ENCODE results near the gene GALNT4.
A peak's percentile ranks its signal among the peaks of the same experiment; 100 is the strongest.

GALNT4 gene

DNA sequence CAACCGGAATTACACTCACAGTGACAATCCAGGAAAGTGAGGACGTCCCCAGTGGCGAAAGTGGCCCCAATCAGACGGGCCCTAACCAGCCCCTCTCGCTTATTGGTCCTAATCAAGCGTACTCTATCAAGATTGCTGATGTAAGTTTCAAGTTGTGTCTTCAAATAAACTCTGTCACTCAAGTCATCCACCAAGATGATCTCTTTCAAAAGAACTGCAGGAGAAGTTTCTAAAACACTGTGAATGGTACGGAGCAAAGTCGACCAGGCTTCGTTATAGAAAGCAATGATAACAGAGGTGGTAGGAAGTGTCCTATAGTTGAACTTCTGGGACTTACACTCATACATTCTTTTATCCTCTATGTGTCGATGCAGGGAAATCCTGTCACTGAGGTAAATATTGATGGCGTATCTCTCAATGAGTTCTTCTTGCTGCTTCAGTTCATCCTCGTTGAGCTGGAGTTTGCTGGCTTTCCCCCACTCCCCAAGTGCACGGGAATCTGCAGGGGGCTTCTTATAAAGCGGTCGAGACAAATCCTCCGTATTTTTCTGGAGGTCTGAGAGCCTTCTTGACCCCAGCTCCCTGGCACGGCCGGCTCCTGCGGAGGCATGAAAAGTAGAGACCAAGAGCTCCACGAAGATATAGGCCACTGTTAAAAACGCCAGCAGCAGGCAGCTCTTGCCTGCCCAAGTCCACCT is 604 bp downstream of the GALNT4 start:
- TF ChIP-seq, protein P1, sequence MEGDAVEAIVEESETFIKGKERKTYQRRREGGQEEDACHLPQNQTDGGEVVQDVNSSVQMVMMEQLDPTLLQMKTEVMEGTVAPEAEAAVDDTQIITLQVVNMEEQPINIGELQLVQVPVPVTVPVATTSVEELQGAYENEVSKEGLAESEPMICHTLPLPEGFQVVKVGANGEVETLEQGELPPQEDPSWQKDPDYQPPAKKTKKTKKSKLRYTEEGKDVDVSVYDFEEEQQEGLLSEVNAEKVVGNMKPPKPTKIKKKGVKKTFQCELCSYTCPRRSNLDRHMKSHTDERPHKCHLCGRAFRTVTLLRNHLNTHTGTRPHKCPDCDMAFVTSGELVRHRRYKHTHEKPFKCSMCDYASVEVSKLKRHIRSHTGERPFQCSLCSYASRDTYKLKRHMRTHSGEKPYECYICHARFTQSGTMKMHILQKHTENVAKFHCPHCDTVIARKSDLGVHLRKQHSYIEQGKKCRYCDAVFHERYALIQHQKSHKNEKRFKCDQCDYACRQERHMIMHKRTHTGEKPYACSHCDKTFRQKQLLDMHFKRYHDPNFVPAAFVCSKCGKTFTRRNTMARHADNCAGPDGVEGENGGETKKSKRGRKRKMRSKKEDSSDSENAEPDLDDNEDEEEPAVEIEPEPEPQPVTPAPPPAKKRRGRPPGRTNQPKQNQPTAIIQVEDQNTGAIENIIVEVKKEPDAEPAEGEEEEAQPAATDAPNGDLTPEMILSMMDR (IDR thresholded peaks at IDR 0.05; ENCODE audit: low read depth, low read length), result no peak
- DNase-seq (ENCODE audit: low read depth in 2 of 2), result peak in 1 of 2 donors; percentile 22
- H3K4me3 ChIP-seq (replicated peaks in 1 of 2; ENCODE audit: low read depth in 2 of 2, low read length in 2 of 2), result peak overlapping the region; percentile 88 to 98

DNA sequence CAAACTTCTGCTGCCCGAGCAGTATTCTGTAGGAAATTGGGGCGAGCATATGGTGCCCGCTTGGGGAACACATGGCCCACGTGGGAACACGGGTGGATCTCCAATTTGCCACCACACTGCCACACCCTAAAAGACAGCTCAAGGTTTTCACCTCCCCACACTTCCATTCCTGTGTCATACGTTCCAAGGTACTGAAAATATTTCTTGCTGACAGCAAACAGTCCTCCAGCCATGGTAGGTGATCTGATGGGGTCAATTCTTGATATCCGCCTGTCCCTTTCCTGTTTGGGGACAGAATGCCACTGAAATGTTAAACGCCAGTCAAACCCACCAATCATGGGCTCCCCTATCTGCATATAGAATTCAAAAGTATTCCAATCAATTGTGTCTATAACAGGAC is 1.2 kb downstream of the GALNT4 start:
- no peak for DNase-seq (ENCODE audit: low read depth in 2 of 2)
- peak overlapping the region; percentile 88 to 98 for H3K4me3 ChIP-seq (replicated peaks in 1 of 2; ENCODE audit: low read depth in 2 of 2, low read length in 2 of 2)
- TF ChIP-seq, protein P1 (IDR thresholded peaks at IDR 0.05; ENCODE audit: low read depth, low read length), result no peak

DNA sequence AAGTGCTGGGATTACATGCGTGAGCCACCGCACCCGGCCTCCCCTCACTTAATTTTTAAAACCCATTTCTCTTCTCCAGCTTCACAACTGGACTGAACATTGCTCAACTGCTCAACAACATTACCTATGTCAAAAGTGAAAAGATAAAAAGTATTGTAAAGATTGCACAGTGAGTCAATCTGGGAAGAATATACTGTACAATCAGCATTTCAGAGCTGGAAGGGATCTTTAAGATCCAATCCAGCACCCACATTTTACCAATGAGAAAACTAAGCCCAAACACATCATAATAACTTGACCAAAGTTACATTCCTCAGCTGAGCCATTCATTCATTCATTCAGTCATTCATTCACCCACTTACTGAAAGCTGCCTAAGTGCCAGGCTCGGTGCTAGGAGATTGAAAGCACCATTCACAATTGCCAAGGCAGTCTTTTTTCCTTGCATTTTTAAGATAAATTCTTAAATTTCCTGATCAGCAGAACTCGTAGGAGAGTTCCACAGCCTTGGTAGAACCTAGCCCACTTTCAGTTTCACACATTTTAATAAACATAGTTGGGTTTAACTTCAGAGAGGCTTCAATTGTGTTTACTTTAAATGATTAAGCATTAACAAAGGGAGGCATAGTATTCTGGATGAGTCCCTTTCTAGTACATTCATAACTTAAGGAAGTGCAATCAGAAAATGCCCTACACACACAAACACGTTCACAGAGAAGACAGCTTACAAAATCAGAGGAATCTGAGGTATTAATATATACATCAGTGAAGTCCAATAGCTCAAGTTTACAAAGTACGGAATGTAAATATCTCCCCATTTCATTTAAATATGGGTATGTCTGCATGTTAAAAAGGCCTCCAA is 3.0 kb downstream of the GALNT4 start:
- TF ChIP-seq, protein P1 (IDR thresholded peaks at IDR 0.05; ENCODE audit: low read depth, low read length), result no peak
- DNase-seq (ENCODE audit: low read depth in 2 of 2), result no peak
- H3K4me3 ChIP-seq (replicated peaks in 1 of 2; ENCODE audit: low read depth in 2 of 2, low read length in 2 of 2), result no peak overlapping the region

DNA sequence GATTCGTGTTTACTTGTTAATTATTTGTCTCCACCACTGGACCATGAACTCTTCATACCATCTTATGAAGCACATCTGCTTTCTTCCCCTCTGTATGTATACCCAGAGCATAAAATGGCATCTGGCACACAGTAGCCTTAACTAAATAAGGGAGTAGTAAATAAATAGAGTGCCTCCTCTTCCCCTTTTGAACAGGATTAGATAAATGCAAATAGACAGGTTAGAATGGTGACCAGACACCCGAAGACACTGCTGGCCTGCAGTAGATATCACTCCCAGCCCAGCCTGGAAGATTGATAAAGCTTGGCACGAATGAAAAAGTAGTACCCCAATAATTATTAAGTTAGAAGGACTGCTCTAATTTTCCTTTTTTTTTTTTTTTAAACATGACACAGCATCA is 6.9 kb downstream of the GALNT4 start:
- no peak overlapping the region for H3K4me3 ChIP-seq (replicated peaks in 1 of 2; ENCODE audit: low read depth in 2 of 2, low read length in 2 of 2)
- DNase-seq (ENCODE audit: low read depth in 2 of 2), result no peak
- TF ChIP-seq, protein P1 (IDR thresholded peaks at IDR 0.05; ENCODE audit: low read depth, low read length), result no peak

DNA sequence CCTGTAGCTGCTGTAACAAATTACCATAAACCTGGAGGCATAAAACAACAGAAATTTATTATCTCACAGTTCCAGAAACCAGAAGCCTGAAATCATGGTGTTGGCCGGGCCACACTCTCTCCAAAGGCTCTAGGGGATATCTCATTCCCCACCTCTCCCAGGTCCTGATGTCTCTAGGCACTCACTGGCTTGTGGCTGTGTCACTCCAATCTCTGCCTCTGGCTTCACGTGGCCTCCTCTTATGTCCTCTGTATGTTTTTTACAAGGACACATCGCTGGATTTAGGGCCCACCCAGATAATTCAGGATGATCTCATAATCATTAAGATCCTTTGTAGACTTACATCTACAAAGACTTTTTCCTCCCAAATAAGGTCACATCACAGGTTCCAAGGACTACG is 8.0 kb downstream of the GALNT4 start:
- no peak for DNase-seq (ENCODE audit: low read depth in 2 of 2)
- no peak overlapping the region for H3K4me3 ChIP-seq (replicated peaks in 1 of 2; ENCODE audit: low read depth in 2 of 2, low read length in 2 of 2)
- TF ChIP-seq, protein P1 (IDR thresholded peaks at IDR 0.05; ENCODE audit: low read depth, low read length), result no peak

DNA sequence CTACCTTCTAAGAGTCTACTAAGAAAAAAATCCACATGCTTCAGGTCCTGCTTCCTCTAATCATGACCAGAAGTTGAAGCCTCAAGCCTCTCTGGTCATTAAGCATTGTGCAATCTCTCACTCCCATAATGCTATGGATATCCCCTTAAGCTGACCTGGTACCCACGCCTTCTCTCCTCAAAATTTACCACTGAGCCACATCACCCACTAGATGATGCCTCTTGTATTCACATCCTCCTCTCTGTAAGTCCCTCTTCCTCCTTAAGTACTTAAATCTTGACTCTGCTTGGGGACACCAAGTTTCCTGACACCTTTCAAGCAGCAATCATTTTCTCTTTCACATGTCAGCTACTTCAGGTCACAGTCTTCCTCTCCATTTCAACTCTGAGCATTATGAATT is 9.8 kb downstream of the GALNT4 start:
- TF ChIP-seq, protein P1 (IDR thresholded peaks at IDR 0.05; ENCODE audit: low read depth, low read length), result no peak
- no peak for DNase-seq (ENCODE audit: low read depth in 2 of 2)
- H3K4me3 ChIP-seq (replicated peaks in 1 of 2; ENCODE audit: low read depth in 2 of 2, low read length in 2 of 2), result no peak overlapping the region
